HCT116 (cell line): ENCODE data around the gene FNBP1L. TPM values are rescaled to one million over a fixed set of nuclear protein-coding genes. Genes with fewer than 3 reads are reported as not detected.

Source experiments
- ATAC-seq: fragments of 200-7000 bp; cut with Tn5 transposase; 2 replicates; pipeline ENCODE4 v1.9.1; 2020; ENCODE audit warnings: mild to moderate bottlenecking, moderate library complexity
- BruUV-seq: library from RNA; stranded (reverse); fragments of 400-500 nt; replicated peaks from 2 replicates; lab custom pipeline; 2021; lab: Mats Ljungman, UMichigan
- CTCF ChIA-PET: fragments of 300-600 bp; sonication (Branson Sonifier 250); formaldehyde crosslinking; loops from one replicate; lab custom pipeline; 2021; ENCODE audit warnings: antibody characterized with exemption; lab: Charles Lee
- POLR2A ChIA-PET: fragments of 300-600, 350-600 bp; sonication (Branson Sonifier 250); formaldehyde crosslinking; loops from one replicate; lab custom pipeline; 2021; ENCODE audit warnings: antibody characterized with exemption; lab: Charles Lee
- RAD21 ChIA-PET, 2 experiments: fragments of 300-600 bp; sonication (Branson Sonifier 250); formaldehyde crosslinking; loops; one replicate each; lab custom pipeline; 2023; ENCODE audit warnings: low total read pairs in 2 of 2; ENCODE audit not compliant: uncharacterized antibody in 2 of 2, unreplicated experiment in 2 of 2, low non-redundant PET in 1 of 2; lab: Charles Lee
- DNase-seq: peaks from one replicate; pipeline ENCODE4 v3.0.0-alpha.2; 2010; ENCODE audit warnings: low read depth, low spot score
- H2AFZ ChIP-seq: fragments of 200-600 bp; shearing (Covaris generic), sonication (generic); 2 replicates; pipeline ENCODE4 v1.6.1; 2017; ENCODE audit warnings: low read depth, mixed run types, mixed read lengths, antibody characterized with exemption, low read length; ENCODE audit not compliant: poor library complexity, severe bottlenecking
- H3K27ac ChIP-seq: 2 replicates; pipeline ENCODE4 v1.5.1; 2012; ENCODE audit warnings: low read depth, low read length
- H3K27me3 ChIP-seq: fragments of 200-600 bp; sonication (generic); 2 replicates; pipeline ENCODE4 v1.6.1; 2016; ENCODE audit warnings: mixed run types, low read length, mixed read lengths; ENCODE audit not compliant: insufficient read depth
- H3K36me3 ChIP-seq, 2 experiments: fragments of 200-500 bp in 1 of 2; fragments of 200-600 bp in 1 of 2; sonication (Bioruptor generic) in 1 of 2; sonication (generic) in 1 of 2; 2 replicates each; pipeline versions ENCODE4 v1.5.1 to v1.6.1; 2014 to 2016; ENCODE audit warnings: low read length in 2 of 2, inconsistent platforms in 1 of 2, mixed read lengths in 1 of 2, mixed run types in 1 of 2; ENCODE audit not compliant: insufficient read depth in 2 of 2, control insufficient read depth in 1 of 2
- H3K4me1 ChIP-seq, 2 experiments: fragments of 200-600 bp in 1 of 2; sonication (generic) in 1 of 2; 2 replicates each; pipeline versions ENCODE4 v1.5.1 to v1.6.1; 2012 to 2017; ENCODE audit warnings: low read length in 2 of 2, inconsistent platforms in 1 of 2, mild to moderate bottlenecking in 1 of 2, mixed read lengths in 1 of 2, mixed run types in 1 of 2, moderate library complexity in 1 of 2; ENCODE audit not compliant: insufficient read depth in 2 of 2, control insufficient read depth in 1 of 2
- H3K4me2 ChIP-seq: fragments of 200-600 bp; sonication (generic); 2 replicates; pipeline ENCODE4 v1.6.1; 2017; ENCODE audit warnings: mixed run types, low read length, mixed read lengths
- H3K4me3 ChIP-seq, 2 experiments: fragments of 200-600 bp in 1 of 2; sonication (generic) in 1 of 2; replicated peaks in 1 of 2; 2 replicates each; pipeline ENCODE4 v1.5.1; 2011 to 2016; ENCODE audit warnings: low read length in 2 of 2, control low read depth in 1 of 2, low read depth in 1 of 2, mild to moderate bottlenecking in 1 of 2, mixed read lengths in 1 of 2, mixed run types in 1 of 2
- H3K79me2 ChIP-seq: fragments of 200-600 bp; sonication (generic); 2 replicates; pipeline ENCODE4 v1.6.1; 2017; ENCODE audit warnings: mild to moderate bottlenecking, mixed run types, low read length, moderate library complexity, mixed read lengths; ENCODE audit not compliant: insufficient read depth
- H3K9ac ChIP-seq: fragments of 200-600 bp; sonication (generic); 2 replicates; pipeline ENCODE4 v1.6.1; 2016; ENCODE audit warnings: low read length, mixed read lengths
- H3K9me2 ChIP-seq: fragments of 200-600 bp; sonication (generic), shearing (Covaris generic); 2 replicates; pipeline ENCODE4 v1.6.1; 2017; ENCODE audit warnings: mixed run types, mild to moderate bottlenecking, moderate library complexity; ENCODE audit not compliant: insufficient read depth
- H3K9me3 ChIP-seq, 2 experiments: fragments of 200-500 bp in 1 of 2; fragments of 200-600 bp in 1 of 2; sonication (Bioruptor generic) in 1 of 2; sonication (generic) in 1 of 2; 2 replicates each; pipeline ENCODE4 v1.6.1; 2014 to 2017; ENCODE audit warnings: low read length in 2 of 2, mixed read lengths in 2 of 2, inconsistent platforms in 1 of 2, low read depth in 1 of 2, mild to moderate bottlenecking in 1 of 2, mixed run types in 1 of 2, moderate library complexity in 1 of 2; ENCODE audit not compliant: control insufficient read depth in 1 of 2, insufficient read depth in 1 of 2
- H4K20me1 ChIP-seq: fragments of 200-600 bp; sonication (generic), shearing (Covaris generic); 2 replicates; pipeline ENCODE4 v1.6.1; 2017; ENCODE audit warnings: mixed run types, mild to moderate bottlenecking, moderate library complexity; ENCODE audit not compliant: insufficient read depth
- ATF3 ChIP-seq: IDR thresholded peaks from 2 replicates; pipeline ENCODE4 v1.6.1; 2012
- EGR1 ChIP-seq: IDR thresholded peaks from 2 replicates; pipeline ENCODE4 v1.6.1; 2012; ENCODE audit warnings: low read depth
- EZH2 ChIP-seq: fragments of 200-600 bp; sonication (generic); IDR thresholded peaks from 2 replicates; pipeline ENCODE4 v1.6.1; 2017; ENCODE audit warnings: antibody characterized with exemption, mixed run types
- JUND ChIP-seq: IDR thresholded peaks from 2 replicates; pipeline ENCODE4 v1.6.1; 2012
- POLR2A ChIP-seq: IDR thresholded peaks from 2 replicates; pipeline ENCODE4 v1.7.0; 2011; ENCODE audit warnings: borderline replicate concordance; ENCODE audit not compliant: insufficient read depth, insufficient read length; ENCODE audit errors: extremely low read depth
- YY1 ChIP-seq: IDR thresholded peaks from 2 replicates; pipeline ENCODE4 v1.6.1; 2011; ENCODE audit warnings: low read length, low read depth, moderate library complexity, mild to moderate bottlenecking; ENCODE audit not compliant: insufficient replicate concordance; ENCODE audit errors: extremely low read depth
- ZBTB33 ChIP-seq: IDR thresholded peaks from 2 replicates; pipeline ENCODE4 v1.6.1; 2011; ENCODE audit warnings: mild to moderate bottlenecking, low read length, moderate library complexity; ENCODE audit not compliant: insufficient replicate concordance; ENCODE audit errors: extremely low read depth
- intact Hi-C: fragments of 100-400 bp; cut with micrococcal nuclease; formaldehyde crosslinking; loops from 2 replicates; pipeline ENCODE4 v1.10.0; 2022
- total RNA-seq: library from RNA; stranded (reverse); gene quantifications from one replicate; pipeline ENCODE4 v1.2.1, GENCODE V29; 2021; ENCODE audit not compliant: unreplicated experiment

FNBP1L gene
- total RNA-seq, 1 experiment from 2014 or later = 26.1 TPM

DNA sequence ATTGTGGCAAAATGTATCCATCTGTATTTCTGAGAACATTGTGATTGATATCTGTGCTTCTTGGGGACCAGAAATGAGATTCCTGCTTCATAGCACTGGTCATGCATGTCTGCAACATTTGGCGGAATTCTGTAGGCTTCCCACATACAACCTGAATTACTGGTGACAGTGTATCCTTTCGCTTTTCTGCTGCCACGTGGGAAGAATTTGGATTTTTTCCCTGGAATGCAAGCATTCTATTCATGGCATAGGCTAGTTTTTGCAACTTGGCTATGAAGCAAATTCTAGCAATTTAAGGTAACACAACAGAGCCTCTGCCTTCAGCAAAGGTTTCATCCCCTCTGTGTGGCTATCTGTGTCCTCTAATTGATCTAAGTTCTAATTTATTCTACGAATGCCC is 147.8 kb downstream of the FNBP1L start:
- POLR2A ChIA-PET = no interaction called here
- no peaks in the 10 kb centered on the region for H4K20me1 ChIP-seq
- BruUV-seq = no TSS peak
- TF ChIP-seq JUND = no peak
- TF ChIP-seq EZH2 = no peak
- TF ChIP-seq ATF3 = no peak
- TF ChIP-seq ZBTB33 = no peak
- TF ChIP-seq EGR1 = no peak
- TF ChIP-seq POLR2A = no peak
- no peak for TF ChIP-seq YY1
- H3K27ac ChIP-seq = no peak overlapping the region
- ATAC-seq (no peak), DNase-seq (no peak)
- CTCF ChIA-PET = no interaction called here
- peaks cover 25 to 33% of the 10 kb centered on the region in 2 experiments for H3K4me1 ChIP-seq
- H3K9ac ChIP-seq = no peak overlapping the region
- no peak overlapping the region for H3K4me2 ChIP-seq
- H3K36me3 ChIP-seq = peaks cover 0 to 9% of the 10 kb centered on the region in 2 experiments; a peak in 1 of 4 replicates
- H2AFZ ChIP-seq = no peak overlapping the region
- RAD21 ChIA-PET = no interaction called here
- H3K27me3 ChIP-seq = no peaks in the 10 kb centered on the region
- H3K9me2 ChIP-seq = no peaks in the 10 kb centered on the region
- intact Hi-C loops = no loop called here
- no peak overlapping the region for H3K4me3 ChIP-seq
- peaks cover 96% of the 10 kb centered on the region for H3K79me2 ChIP-seq
- H3K9me3 ChIP-seq = no peaks in the 10 kb centered on the region
